Measurements from ENCODE around the gene LYVE1. TPM values are rescaled to one million over a fixed set of nuclear protein-coding genes. Genes with fewer than 3 reads are reported as not detected.
A peak's percentile ranks its signal among the peaks of the same experiment; 100 is the strongest.

The LYVE1 gene
- total RNA-seq, 1 donor from 2014 or later, result 70.3 TPM

DNA sequence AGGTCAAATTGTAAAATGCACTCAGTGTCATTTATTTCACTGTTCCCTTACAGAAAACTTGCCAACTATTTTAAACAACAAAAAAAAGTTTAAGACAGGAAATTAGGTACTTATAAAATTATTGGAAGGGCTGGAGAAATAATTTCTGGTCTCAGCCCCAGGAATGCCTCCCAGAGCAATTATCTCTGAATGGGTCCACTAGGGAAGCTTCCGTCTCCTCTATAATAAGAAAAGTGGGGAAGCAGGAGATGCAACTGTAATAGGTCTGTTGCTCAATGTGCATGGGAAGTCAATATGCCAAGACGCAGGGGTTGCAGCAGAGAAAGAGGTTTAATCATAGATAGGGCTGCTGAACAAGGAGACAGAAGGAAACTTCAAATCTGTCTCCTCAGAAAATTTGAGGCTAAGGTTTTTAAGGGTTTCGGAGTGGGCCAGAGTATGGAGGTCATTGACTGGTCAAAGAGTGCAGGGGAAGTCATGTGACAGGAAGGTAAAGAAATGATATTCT lies 16.6 kb downstream of the LYVE1 start:
- DNase-seq, result no peak

DNA sequence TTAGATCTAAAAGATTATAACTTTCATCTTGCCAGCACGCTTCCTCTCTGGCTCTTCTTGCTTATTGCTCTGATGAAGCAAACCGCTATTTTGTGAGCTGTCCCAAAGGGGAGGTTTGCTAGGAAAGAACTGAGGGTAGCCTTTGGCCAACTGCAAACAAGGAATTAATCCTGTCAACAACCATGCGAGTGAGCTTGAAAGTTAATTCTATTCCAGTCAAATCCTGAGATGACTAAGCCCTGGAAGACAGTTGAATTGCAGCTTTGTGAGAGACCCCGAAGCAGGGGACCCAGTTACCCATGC lies 17.2 kb downstream of the LYVE1 start:
- DNase-seq, result no peak

- DNase-seq, result peak; percentile 23
Observed at GRCh38 chr11:10550503-10551289, 17.8 kb downstream of the LYVE1 start.

DNA sequence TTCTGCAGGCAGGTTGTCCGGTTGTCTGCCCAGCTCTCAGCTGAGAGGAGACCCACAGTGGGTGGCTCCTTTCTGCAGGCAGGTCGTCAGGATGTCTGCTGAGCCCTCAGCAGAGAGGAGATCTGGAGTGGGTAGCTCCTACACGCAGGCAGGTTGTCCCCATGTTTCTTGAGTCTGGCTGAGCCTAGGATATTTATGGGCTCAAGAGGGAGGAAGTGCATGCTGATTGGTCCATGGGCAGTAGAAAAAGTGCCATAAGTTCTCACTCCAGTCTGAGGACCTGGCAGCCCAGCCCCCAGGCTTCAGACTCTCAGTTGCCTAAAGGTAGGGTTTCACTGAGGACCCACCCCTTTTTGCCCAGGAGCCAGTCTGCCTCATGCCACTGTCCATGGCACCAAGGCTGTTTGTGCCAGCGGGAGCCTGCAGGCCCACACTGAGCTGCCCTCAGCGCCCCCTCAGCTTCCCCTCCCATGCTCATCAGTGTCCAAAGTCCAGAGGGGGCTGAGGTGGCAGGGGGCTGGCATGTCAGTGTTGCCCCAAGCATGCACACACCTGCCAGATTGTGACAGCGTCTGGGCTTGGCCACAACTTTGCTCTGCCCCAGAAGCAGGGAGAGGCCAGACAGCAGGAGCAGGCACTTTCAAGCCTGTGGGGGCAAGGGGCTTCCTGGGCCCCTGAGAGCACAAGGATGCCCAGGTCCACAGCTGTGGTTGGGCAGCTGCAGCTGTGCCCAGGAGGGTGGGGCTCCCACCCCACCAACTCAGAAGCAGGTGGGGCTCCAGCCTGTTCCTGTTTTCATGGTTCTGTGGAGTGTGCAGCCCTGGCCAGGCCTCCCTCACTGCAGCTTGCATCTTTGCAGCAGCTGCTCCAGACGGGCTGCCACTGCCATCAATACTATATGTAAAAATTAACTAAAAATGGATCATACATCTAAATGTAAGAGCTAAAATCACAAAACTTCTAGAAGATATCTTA lies 23.7 kb downstream of the LYVE1 start:
- no peak for DNase-seq

GRCh38 chr11:10543782-10544181 lies 24.7 kb downstream of the LYVE1 start:
- no peak for DNase-seq

- DNase-seq, result no peak
Observed at GRCh38 chr11:10542776-10543175, 25.7 kb downstream of the LYVE1 start.

DNA sequence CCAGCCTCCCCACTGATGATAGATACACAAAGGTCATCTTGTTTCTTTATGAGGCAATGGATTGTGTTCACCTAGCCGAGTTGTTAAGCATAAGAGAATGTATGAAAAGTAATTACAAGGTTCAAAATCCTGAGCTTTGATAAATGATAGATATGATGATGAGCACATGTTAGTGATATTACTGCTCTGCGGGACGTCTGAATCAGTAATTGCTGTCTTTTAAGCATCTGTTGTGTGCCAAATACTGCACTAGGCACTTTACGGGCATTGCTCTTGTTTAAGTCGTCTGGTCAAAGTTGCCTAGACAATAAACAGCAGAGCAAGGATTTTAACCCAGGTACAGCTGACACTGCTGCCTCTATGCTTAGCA lies 26.9 kb downstream of the LYVE1 start:
- DNase-seq, result no peak

DNA sequence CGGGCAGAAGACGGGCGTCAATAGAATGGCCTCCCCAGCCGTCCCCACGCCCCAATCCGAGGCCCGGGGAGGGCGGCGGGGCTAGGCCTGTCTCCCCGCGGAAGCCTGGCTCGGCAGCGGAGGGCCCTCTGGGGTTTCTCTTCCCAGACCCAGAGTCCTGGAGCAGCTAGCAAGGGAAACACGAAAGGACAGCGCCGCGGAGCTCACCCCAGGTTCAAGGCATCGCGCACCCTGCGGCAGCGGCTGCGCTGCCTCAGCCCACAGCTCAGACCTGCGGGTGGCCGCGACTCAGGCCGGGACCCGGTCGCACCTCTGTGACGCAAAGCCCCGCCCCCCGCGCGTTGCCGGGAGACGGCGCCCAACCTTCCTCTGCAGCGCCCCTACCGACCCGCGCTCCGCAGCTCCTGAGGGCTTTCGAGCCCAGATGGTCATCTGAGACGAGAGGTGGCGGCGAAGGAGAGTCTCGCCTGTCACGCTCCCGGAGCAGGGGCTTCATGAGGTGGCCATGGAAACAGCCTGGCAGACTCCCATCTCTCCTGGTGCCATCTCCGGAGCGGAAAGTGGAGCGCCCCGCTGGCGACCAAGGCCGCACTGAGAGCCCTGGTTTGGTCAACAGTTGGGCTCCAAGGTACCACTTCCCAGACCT lies 27.4 kb downstream of the LYVE1 start, which contains the start of gene RNF141:
Gene RNF141, minus strand, starts transcription at position 273 of the 646 bp plus-strand sequence. CDS start 7,029 bp downstream, outside the sequence.
- DNase-seq, result peak; percentile 96

- DNase-seq, result peak; percentile 55
Observed at GRCh38 chr11:10540546-10540914, 27.9 kb downstream of the LYVE1 start.

- no peak for DNase-seq
Observed at GRCh38 chr11:10539339-10539738, 29.1 kb downstream of the LYVE1 start.

GRCh38 chr11:10538924-10539323 lies 29.5 kb downstream of the LYVE1 start:
- no peak for DNase-seq

DNA sequence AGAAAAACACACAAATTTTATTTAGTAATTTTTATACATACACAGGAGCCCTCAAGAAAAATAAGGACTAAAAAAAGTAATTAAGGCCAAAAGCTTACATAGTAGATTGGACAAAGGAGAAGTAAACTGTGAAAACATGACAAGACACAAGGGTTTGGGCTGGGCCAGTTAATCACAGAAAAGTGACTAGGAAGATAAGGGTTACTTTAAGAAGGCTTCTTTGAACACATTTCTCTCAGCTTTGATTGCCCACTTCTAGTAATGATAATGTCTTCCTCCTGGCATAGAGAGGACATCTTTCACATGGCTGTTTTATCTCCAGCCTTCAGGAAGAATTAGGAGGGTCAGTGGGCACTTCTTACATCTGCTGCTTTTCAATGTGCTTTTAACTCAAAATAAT lies 30.9 kb downstream of the LYVE1 start:
- no peak for DNase-seq

- DNase-seq, result peak; percentile 63
Observed at GRCh38 chr11:10534316-10534715, 34.1 kb downstream of the LYVE1 start.

DNA sequence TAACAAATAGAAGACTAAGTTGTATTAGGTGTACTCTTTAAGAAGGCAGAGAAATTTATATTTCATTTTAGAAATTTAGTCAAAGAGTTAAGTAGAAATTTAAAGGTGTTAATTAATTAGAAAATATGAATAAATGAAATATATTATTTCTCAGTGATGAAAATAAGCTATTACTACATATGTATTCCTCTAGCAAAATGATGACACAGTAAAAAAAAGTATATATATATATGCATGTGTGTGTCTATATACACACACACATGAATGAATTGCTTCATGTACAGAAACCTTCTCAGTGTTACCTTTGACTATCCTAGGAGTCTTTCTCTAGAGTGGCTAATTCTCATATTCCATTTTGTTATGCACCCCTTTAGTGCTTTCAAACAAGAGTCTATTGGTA lies 35.1 kb downstream of the LYVE1 start:
- no peak for DNase-seq

DNA sequence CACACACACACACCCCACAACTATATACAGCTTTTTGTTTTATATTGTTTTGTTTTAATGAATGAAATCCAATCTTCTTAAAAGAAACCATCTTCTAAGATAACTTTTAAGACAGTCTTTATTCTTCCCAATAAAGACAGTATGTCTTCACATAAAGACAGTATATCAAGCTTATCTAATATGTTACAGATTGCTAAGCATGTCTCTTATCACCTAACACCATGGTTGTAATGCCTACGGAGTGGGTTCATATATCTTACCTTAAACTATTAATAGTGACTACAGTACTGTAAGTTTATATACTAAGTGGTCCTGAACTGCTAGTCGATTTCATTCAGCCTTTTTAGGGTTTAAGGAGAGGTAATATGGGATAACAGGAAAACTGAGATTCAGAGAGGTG lies 35.9 kb downstream of the LYVE1 start:
- no peak for DNase-seq

DNA sequence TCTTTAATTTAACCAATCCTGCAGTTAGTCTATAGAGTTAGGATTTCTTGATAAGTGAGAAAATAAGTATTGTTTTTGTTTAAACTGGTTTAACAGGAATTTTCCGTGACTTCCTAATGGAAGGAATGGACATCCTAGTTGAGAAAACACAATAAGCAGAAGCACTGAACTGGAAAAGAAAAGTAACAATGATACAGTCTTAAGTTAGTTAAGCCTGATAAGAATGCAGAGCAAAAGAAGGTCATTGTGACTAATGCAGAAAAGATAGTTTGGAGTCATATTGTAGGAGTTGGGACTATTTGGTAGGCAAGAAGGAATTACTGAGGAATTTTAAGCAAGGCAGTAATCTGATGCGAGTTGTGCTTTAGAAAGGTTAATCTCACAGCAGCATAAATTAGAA lies 39.2 kb downstream of the LYVE1 start:
- no peak for DNase-seq

GRCh38 chr11:10528121-10528520 lies 40.3 kb downstream of the LYVE1 start:
- no peak for DNase-seq

- DNase-seq, result peak; percentile 16
Observed at GRCh38 chr11:10526974-10527918, 41.2 kb downstream of the LYVE1 start.

GRCh38 chr11:10524471-10524870 lies 44.0 kb downstream of the LYVE1 start:
- peak; percentile 87 for DNase-seq

GRCh38 chr11:10522921-10523320 lies 45.5 kb downstream of the LYVE1 start:
- DNase-seq, result peak; percentile 22

GRCh38 chr11:10522276-10522675 lies 46.2 kb downstream of the LYVE1 start:
- peak; percentile 36 for DNase-seq

DNA sequence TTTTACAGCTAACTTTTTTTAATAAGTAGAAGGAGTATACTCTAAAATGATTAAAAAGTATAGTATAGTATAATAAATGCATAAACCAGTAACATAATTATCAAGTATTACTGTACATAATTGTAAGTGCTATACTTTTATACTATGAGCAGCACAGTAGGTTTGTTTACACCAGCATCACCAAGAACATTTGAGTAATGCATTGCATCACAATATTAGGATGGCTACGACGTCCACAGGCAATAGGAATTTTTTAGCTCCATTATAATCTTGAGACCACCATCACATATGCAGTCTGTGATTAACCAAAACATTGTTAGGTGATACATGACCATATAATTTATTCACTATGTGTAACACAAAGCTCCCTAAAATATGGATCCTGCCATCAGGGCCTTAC lies 47.9 kb downstream of the LYVE1 start:
- DNase-seq, result no peak
